Measurements from ENCODE around the gene GATA6. TPM values are rescaled to one million over a fixed set of nuclear protein-coding genes. Genes with fewer than 3 reads are reported as not detected.

Gene GATA6
- total RNA-seq, 1 experiment from 2014 or later: 3.3 TPM

- no peak overlapping the region for H3K9ac ChIP-seq (ENCODE audit: low read length)
These were observed 21.9 kb downstream of the GATA6 start for GRCh38 chr18:22191346-22191695.

More at GRCh38 chr18:22191346-22191695, 21.9 kb downstream of the GATA6 start:
- H3K27me3 ChIP-seq (ENCODE audit: insufficient read depth, low read length): no peaks in the 10 kb centered on the region
- no peak for DNase-seq (ENCODE audit: low read depth, low spot score)
- no peaks in the 10 kb centered on the region for H3K4me1 ChIP-seq (ENCODE audit: control insufficient read depth in 1 of 2, insufficient read depth in 2 of 2, low read length in 2 of 2)
- H3K79me2 ChIP-seq (ENCODE audit: insufficient read depth, low read length): no peaks in the 10 kb centered on the region
- H3K9me2 ChIP-seq (ENCODE audit: insufficient read depth): no peaks in the 10 kb centered on the region
- no peak for ATAC-seq
- no TSS peak for BruUV-seq (replicated peaks)
- no peak overlapping the region for H3K4me3 ChIP-seq (replicated peaks in 1 of 2; ENCODE audit: low read depth in 1 of 2, low read length in 2 of 2)
- H3K27ac ChIP-seq (ENCODE audit: low read depth, low read length): no peak overlapping the region
- ChIA-PET CTCF (no interaction called here), POLR2A (no interaction called here), RAD21 (ENCODE audit: low non-redundant PET in 1 of 2, low total read pairs in 2 of 2, uncharacterized antibody in 2 of 2, unreplicated experiment in 2 of 2) (interaction anchor here in 1 of 2 experiments (0.7 kb wide), 1 partner anchor 91 kb away, joined by 7 read pairs; no protein-coding TSS in a partner anchor)
- no peak for TF ChIP-seq EZH2 (IDR thresholded peaks at IDR 0.05)
- no peak for TF ChIP-seq POLR2A (IDR thresholded peaks at IDR 0.05; ENCODE audit: borderline replicate concordance, extremely low read depth, insufficient read depth, insufficient read length)
- no peak for TF ChIP-seq MAX (IDR thresholded peaks at IDR 0.05)
- no peak for TF ChIP-seq ELF1 (IDR thresholded peaks at IDR 0.05; ENCODE audit: borderline replicate concordance, low read depth)
- TF ChIP-seq ATF3 (IDR thresholded peaks at IDR 0.05): no peak
- no peak for TF ChIP-seq YY1 (IDR thresholded peaks at IDR 0.05; ENCODE audit: extremely low read depth, insufficient replicate concordance, low read depth, low read length)
- no peak for TF ChIP-seq ZNF274 (IDR thresholded peaks at IDR 0.05; ENCODE audit: low read depth, low read length)
- no peak for TF ChIP-seq SRF (IDR thresholded peaks at IDR 0.05; ENCODE audit: low read depth)
- no peak for TF ChIP-seq CBX3 (IDR thresholded peaks at IDR 0.05; ENCODE audit: low read depth)
- TF ChIP-seq ZBTB33 (IDR thresholded peaks at IDR 0.05; ENCODE audit: extremely low read depth, insufficient replicate concordance, low read length): no peak
- no peak for TF ChIP-seq CEBPB (IDR thresholded peaks at IDR 0.05; ENCODE audit: low read depth)
- H4K20me1 ChIP-seq (ENCODE audit: insufficient read depth): no peaks in the 10 kb centered on the region
- H3K9me3 ChIP-seq (ENCODE audit: control insufficient read depth in 1 of 2, insufficient read depth in 1 of 2, low read depth in 1 of 2, low read length in 2 of 2): no peaks in the 10 kb centered on the region
- H3K4me2 ChIP-seq (ENCODE audit: low read length): no peak overlapping the region
- no peaks in the 10 kb centered on the region for H3K36me3 ChIP-seq (ENCODE audit: control insufficient read depth in 1 of 2, insufficient read depth in 2 of 2, low read length in 2 of 2)
- no peak overlapping the region for H2AFZ ChIP-seq (ENCODE audit: low read depth, low read length, poor library complexity, severe bottlenecking)
- intact Hi-C loops (cut with micrococcal nuclease): no loop called here

Data from HCT116 (cell line).